ENCODE data around the gene UHRF1.
"Not testable (repeated sequence)": the region's sequence is repeated elsewhere in the genome, so short reads cannot be mapped to it uniquely, and the experiment has no call there.

The UHRF1 gene

DNA sequence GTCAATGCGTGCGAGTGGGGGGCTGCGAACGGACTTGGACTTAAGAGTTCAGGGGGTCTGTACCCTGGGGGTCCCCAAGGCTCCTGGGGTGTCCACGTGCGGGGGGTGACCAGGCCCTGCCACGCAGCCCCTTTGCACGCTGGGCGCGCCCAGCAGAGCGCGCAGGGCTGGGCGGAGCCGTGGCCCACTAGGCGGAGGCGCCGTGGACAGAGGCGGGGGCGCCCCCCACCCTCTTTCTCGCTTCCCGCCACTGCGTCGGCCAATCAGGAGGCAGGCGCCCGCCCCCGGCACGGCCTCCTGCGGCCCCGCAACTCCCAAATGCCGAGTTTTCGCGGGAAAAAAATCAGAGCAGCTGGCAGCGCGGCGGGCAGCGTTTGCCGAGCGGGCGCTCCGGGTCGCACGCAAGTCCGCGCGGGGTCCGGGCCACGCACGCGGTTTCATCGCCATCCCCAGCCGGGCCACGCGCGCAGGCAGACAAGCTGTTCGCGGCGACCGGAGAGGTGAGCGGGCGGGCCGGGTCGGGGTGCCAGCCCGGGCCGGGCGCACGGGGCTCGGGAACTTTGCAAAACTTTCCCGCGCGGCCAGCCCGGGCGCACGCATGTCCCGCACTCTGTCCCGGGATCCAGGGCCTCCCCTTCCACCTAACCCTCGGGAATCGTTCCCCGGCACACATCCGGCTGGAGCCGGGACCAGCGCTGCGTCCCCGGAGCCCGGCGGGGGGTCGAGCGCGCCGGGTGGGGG is at the start of gene UHRF1:
Gene UHRF1, plus strand, starts transcription at position 346 of the 741 bp plus-strand sequence. CDS start 1,385 bp downstream, outside the sequence.
- peak; percentile 32 for DNase-seq

DNA sequence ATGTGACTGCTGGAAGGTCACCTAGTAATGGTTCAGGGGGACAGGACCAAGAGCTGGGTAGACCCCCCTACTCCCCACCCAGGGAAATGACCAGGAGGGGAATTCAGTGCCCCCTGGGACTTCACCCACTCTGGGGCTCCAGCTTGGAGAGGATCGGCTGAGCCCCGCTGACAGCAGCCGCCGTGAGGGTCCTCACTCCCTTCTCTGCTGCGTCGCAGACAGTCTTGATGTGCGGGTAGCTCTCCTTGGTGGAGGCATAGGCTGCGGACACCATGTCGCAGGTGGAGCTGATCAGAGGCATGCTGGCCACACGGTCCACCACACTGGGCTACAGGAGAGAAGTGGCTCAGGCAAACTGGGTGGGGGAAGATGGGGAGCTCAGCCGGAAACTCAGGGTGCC is 49.6 kb upstream of the UHRF1 start:
- no peak for DNase-seq

DNA sequence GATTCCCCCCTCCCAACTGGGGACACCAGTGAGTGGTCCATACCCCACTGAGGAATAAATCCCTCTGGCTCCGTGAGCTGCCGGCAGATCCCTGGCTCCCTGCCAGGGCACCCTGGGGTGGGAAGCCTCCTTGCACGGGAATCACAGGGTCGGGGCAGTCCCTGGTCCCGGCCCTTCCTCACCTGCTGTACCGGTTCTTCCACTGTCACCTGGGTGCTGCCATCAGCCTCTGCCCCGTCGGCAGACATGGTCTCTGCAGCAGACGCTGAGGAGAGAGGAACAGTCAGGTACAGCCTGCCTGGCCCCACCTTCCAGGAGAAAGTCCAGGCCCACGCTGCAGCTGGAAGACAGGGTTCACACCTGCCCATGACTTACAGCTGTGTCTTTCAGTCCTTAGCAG is 48.2 kb upstream of the UHRF1 start:
- DNase-seq: no peak

DNA sequence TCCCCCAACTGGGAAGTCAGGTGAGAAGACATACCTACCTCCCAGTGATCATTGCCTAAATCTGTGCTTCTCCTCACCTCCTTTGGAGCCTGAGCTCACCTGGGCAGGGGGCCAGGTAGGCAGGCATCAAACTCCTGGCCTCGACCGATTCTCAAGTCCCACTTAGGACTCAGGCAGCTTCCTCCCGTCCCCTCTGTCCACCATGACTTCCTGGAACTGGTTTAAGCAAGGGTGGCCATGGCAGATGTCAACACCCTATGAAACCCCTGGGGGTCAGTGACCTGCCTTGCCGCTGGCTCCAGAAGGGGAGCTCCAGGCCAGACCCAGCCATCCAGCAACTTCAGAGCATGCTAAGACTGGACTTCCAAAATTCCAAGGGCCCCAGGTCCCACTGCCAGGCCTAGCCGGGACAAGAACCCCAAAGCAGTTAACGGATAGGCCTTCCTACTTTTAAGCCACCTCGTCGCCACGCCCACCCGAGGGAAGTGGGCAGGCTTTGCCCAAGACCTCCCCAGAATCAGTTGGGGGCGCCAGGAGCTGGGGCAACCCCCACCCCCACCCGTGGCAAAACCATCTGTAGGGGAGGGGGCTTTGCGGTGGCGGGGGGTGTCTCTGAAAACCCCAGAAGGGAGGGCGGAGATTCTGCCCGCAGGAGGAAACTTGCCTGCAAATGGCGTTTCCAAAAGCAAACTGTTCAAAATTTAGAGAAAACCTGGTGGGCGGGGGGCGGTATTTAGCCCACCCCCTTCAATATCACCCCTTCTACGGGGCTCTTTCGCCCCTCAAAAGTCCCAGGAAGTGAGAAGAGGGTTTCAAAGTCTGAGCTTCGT is 42.5 kb upstream of the UHRF1 start:
- no peak for DNase-seq

DNA sequence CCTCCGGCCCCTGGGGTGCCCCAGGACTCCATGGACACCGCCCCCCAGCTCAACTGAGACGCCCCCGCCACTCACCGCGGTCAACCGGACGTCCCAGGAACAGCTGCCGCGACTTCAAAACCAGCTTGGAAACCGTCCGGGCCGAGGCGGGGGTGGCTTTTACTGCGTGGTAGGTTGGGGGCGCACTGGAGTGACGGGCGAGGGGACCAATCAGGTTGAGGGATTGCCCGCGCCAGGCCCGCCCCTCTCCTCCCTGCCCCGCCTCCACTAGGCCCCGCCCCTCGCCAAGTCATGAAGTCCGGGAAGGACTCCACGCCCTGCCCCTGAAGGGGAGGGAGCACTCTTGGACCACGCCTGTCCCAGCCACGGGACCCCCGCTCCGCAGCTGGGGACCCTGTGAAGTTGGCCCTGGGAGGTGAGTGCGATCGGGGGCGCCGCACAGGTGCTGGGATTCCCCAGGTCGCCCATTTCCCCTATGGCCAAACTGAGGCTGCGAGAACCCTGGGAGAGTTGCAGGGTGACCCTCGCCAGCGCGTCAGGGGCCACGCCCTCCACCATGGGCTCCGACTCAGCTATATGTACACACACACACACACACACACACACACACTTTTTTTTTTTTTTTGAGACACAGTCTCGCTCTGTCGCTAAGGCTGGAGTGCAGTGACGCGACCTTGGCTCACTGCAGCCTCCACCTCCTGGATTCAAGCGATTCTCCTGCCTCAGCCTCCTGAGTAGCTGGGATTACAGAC is 41.6 kb upstream of the UHRF1 start, which contains the start of gene PLIN3:
Gene PLIN3, minus strand, starts transcription at position 134 of the 752 bp plus-strand sequence. CDS start 6,273 bp downstream, outside the sequence.
- peak; percentile 72 for DNase-seq

DNA sequence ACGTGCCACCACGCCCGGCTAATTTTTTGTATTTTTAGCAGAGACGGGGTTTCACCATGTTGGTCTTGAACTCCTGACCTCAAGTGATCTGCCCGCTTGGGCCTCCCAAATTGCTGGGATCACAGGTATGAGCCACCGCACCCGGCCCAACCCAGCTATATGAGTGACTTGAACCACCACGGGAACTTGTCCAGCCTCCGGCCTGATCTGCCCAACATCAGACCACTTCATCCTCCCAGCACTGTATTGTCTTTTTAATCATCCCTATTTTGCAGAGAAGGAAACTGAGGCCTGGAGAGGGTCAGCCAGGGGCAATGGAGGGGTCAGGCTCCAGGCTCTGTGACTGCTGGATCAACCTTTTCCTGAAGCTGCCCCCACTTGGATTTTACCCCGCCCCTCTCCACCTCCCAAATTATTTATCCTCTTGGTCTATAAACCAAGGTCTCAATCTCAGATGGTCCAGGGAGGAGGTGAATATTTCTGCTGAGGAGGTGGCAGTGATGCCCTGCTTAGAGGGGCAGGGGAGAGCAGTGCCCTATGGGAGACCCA is 40.9 kb upstream of the UHRF1 start:
- DNase-seq: no peak

DNA sequence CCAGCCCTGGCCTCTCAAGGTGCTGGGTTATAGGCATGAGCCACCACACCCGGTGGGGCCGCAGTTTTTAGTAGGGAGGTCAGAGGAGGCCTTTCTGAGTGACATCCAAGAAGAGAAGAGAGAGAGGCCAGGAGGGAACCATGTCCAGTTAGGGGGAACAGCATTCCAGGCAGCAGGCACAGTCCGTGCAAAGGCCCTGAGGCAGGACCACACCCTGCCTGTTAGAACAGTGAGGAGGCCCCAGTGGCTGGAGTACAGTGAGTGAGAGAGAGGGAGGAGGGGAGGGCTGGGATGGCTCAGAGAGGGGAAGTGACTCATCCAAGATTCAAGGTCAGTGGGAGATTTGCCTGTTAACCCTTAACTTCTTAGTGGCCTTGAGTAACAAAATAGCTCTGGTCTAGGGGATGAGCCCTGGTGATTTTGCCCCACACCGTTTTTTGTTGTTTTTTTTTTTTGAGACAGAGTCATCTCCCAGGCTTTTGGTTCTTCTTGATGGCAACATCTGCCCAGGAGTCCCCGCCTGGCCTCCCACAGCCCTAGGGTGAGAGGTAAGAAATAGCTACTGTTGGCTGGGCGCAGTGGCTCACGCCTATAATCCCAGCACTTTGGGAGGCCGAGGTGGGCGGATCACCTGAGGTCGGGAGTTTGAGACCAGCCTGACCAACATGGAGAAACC is 39.1 kb upstream of the UHRF1 start:
- peak; percentile 35 for DNase-seq

DNA sequence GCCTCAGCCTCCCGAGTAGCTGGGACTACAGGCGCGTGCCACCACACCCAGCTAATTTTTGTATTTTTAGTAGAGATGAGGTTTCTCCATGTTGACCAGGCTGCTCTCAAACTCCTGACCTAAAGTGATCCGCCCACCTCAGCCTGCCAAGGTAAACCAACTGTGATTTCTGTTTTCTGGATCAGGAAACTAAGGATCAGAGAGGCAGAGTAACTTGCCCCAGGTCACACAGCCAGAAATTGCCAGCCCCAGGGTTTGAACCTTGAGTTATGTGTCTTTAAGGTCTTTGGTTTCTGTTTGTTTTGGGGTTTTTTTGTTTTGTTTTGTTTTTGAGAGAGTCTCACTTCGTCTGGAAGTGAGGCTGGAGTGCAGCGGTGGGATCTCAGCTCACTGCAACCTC is 37.6 kb upstream of the UHRF1 start:
- DNase-seq: no peak

DNA sequence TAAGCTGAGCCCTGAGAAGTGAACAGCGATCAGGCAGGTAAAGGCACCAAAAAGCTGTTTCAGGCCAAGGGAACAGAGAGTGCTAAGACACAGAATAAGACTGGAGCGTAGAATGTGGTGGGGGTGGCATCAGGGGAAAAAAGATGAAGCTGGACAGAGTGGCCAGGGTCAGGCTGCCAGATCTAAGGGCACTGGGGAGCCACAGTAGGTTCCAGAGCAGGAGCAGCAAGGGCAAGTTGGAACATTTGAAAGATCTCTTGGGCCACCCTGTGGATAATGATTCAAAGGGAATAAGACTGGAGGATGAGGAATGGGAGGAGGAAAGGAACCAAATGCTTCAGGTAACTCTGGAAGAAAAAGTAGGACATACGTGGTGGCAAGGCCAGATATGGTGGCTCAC is 35.4 kb upstream of the UHRF1 start:
- no peak for DNase-seq

DNA sequence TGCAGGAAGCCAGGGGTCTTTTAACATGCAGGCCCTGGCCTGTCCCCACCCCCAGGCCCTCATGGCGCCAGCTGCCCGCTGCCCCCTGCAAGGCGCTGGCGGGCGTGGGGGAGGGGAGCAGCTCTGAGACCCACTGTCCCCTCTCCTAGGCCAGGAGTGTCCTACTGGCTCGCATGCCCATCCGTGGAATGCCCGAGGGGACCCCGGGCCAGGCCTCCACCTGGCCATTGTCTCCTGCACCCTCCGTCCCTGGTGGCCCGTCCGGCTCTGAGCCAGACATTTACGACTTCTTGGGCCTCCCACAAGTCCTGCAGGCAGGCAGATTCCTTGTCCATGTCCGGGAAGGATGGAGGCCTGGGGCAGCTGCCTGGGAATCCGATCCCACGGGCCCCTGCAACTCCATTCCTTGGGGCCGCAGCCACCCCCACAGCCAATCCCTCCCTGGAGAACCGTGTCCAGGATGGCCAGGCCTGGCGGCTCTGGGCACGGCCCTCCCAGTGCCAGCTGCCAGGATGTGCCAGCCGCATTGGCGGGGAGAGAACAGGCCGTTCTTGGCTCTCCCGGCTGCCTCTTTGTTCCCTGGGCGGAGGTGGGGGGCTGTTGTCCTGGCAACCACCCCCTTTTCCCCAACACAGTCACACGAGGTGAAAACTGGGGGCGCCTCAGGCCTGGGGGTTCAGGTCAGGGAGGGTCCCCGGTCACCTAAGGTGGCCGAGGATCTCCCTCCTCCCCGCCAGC is 31.4 kb upstream of the UHRF1 start:
- no peak for DNase-seq

DNA sequence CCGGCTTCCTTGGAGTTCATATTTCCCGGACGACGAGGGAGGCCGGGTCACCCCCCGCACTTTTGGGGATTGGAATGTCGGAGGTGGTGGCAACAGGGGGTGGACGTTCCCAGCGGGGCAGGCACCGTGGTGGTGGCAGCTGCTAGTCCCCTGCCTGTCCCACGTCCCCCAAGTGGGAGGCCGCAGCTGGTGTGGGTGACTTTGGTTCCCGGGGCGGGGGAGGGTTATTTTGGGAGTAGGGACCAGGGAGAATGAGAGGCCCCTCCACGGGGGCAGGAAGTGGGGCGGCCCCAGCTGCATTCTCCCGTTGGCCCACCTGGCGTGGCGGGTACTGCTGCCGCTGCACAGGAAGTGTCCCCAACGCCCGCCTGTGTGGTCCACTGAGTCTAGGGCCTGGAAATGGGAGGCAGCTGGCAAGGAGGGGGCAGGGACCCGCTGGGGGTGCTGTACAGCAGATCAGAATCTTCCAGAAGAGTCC is 30.8 kb upstream of the UHRF1 start:
- DNase-seq: no peak

DNA sequence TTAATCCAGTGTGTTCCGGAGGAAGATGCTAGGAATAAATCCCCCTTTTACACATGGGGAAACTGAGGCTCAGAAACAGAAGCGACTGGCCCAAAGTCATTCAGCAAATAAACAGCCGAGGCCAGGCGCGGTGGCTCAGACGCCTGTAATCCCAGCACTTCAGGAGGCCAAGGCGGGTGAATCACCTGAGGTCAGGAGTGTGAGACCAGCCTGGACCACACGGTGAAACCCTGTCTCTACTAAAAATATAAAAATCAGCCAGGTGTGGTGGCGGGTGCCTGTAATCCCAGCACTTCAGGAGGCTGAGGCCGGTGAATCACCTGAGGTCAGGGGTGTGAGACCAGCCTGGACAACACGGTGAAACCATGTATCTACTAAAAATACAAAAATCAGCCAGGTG is 30.3 kb upstream of the UHRF1 start:
- DNase-seq: no peak

DNA sequence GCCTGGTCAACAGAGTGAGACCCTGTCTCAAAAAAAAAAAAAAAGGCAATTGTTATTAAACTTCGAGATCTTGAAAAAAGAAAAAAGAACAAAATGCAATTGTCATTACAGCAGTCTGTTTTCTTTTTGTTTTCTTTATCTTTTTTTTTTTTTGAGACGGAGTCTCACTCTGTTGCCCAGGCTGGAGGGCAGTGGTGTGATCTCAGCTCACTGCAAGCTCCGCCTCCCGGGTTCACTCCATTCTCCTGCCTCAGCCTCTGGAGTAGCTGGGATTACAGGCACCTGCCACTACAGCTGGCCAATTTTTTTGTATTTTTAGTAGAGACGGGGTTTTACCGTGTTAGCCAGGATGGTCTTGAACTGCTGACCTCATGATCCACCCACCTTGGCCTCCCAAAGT is 26.4 kb upstream of the UHRF1 start:
- DNase-seq: not testable (repeated sequence)

DNA sequence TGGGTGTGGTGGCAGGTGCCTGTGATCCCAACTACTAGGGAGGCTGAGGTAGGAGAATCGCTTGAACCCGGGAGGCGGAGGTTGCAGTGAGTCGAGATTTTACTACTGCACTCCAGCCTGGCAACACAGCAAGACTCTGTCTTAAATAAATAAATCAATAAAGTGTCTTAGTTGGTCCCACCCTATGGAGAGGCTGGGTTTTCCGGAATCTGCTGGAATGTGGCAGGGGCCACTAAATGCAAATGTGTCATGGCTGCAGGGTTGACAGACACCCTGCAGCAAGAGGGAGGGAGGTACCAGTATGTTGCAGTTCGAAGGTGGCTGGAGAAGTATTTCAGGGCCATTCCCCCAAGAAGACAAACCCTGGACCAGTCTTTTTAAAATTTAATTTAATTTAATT is 24.3 kb upstream of the UHRF1 start:
- DNase-seq: not testable (repeated sequence)

DNA sequence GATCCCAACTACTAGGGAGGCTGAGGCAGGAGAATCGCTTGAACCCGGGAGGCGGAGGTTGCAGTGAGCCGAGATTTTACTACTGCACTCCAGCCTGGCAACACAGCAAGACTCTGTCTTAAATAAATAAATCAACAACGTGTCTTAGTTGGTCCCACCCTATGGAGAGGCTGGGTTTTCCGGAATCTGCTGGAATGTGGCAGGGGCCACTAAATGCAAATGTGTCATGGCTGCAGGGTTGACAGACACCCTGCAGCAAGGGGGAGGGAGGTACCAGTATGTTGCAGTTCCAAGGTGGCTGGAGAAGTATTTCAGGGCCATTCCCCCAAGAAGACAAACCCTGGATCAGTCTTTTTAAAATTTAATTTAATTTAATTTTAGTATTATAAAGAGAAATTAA is 21.5 kb upstream of the UHRF1 start:
- DNase-seq: not testable (repeated sequence)

DNA sequence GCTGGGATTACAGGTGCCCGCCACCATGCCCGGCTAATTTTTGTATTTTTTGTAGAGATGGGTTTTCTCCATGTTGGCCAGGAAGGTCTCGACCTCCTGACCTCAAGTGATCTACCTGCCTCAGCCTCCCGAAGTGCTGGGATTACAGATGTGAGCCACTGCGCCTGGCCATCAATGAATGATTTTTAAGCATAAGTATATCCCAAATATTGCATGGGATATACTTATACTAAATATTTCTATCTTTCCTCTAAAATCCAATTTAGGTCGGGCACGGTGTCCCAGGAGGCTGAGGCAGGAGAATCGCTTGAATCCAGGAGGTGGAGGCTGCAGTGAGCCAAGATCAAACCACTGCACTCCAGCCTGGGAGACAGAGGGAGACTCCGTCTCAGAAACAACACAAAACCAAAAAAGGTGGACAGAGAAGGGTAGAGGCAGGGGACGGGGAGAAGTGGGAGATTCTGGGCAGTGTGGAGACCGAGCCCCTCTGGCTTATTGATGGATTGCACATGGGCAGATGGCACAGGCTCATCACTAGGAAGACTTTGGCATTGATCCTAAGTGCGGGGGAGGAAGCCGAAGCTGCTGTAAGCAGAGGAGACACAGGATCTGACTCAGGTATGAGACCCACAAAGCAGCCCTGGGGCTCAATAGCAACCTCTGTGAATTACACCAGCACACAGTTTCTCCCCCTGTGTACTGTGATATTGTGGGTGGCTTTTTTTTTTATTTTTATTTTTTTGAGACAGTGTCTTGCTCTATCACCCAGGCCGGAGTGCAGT is 20.1 kb upstream of the UHRF1 start:
- DNase-seq: no peak

DNA sequence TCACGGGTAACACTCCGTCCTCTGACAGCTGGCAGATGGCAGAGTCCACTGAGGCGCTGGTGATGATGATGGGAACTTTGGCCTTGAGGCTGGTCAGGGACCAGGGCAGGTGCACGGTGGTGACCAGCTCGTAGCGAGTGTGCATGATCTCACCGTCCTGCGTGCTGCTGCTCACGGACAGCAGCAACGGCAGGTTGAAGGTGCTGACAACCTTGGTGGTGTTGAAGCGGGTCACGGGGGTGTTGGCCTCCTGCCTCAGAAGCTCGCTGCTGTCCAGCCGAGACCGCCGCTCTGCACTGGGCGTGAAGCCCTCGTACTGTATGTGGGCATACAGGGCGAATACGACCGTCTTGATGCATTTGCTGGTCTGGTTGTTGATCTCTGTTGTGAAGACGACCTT is 18.2 kb upstream of the UHRF1 start:
- DNase-seq: no peak

DNA sequence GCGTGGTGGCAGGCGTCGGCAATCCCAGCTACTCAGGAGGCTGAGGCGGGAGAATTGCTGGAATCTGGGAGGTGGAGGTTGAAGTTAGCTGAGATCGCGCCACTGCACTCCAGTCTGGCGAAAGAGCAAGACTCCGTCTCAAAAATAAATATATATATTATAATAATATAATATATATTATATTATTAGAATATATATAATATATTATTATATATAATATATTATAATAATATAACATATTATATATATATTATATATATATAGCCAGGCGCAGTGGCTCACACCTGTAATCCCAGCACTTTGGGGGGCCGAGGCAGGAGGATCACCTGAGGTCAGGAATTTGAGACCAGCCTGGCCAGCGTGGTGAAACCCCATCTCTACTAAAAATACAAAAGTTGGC is 16.3 kb upstream of the UHRF1 start:
- not testable (repeated sequence) for DNase-seq

DNA sequence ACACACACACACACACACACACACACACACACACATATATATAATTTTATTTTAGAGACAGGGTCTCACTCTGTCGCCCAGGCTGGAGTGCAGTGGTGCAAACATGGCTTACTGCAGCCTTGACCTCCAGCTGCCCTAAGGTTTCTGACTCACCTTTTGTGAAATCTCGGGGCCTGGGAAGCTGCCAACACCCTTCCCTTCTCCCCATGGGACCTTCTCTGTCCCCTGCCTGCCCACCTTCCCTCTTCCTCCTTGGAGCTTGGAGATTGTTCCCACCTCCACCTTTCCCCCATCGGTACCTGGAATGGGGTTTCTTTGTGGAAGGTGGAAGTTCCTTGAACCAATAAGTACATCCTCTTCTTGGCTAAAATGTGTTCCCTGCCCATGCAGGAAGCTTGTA is 12.9 kb upstream of the UHRF1 start:
- DNase-seq: no peak

DNA sequence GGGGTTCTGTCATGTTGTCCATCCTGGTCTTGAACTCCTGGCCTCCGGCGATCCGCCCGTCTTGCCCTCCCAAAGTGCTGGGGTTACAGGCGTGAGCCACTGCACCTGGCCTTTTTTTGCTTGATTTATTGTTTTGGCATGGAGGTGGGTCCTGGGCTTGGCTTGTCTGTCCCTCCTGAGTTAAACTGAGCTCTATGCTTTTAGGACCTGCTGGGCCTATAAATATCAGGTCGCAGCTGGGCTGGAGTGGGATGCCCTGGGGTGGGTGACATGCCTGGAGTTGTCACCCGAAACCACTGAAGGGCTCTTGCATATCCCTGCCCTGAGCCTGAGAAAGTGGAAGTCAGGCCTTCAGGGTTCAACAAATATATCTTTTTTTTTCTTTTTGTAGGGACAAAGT is 12.2 kb upstream of the UHRF1 start:
- no peak for DNase-seq

DNA sequence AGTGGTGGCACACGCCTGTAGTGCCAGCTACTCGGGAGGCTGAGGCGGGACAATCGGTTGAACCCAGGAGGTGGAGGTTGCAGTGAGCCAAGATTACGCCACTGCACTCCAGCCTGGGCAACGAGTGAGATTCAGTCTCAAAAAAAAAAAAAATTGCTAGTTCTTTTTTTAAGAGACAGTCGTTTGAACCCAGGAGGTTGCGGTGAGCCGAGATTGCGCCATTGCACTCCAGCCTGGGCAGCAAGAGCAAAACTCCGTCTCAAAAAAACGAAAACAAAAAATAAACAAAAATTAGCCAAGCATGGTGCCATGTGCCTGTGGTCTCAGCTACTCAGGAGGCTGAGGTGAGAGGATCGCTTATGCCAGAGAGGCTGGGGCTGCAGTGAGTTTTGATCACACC is 8.4 kb upstream of the UHRF1 start:
- not testable (repeated sequence) for DNase-seq

All from NK-92 treated with Interleukin-12 subunit alpha and Interleukin-12 subunit beta, amount 100 ng/mL, for 24 hours (cell line).